Stimulated activated CD4-positive, alpha-beta T cell treated with anti-CD3 and anti-CD28 coated beads, Interleukin-1b, Interleukin-23, amount 100 ng/mL, for 4 hours (primary cell): ENCODE results near the gene SLC22A9.
"Not testable (repeated sequence)": the region's sequence is repeated elsewhere in the genome, so short reads cannot be mapped to it uniquely, and the experiment has no call there.

ENCODE experiments used
- DNase-seq, 2 donors: peaks; one replicate each; pipeline ENCODE4 v3.0.0-alpha.2; 2020; ENCODE audit warnings: low read depth in 2 of 2

The SLC22A9 gene

GRCh38 chr11:63369165-63369970, at the start of gene SLC22A9:
Gene SLC22A9 (plus strand): TSS chr11:63369785. CDS start chr11:63370057, 272 bp downstream.
- no peak for DNase-seq

GRCh38 chr11:63321723-63322122, 47.9 kb upstream of the SLC22A9 start:
- DNase-seq: no peak

GRCh38 chr11:63335089-63335488, 34.5 kb upstream of the SLC22A9 start:
- DNase-seq: not testable (repeated sequence)

- DNase-seq: no peak
These were observed 32.5 kb upstream of the SLC22A9 start for GRCh38 chr11:63337070-63337469.

GRCh38 chr11:63343130-63343529, 26.5 kb upstream of the SLC22A9 start:
- no peak for DNase-seq

GRCh38 chr11:63352144-63352543, 17.4 kb upstream of the SLC22A9 start:
- DNase-seq: no peak

GRCh38 chr11:63362196-63362793, 7.3 kb upstream of the SLC22A9 start:
- DNase-seq: no peak

- DNase-seq: no peak
These were observed 495 bp downstream of the SLC22A9 start for GRCh38 chr11:63369971-63370588.

- no peak for DNase-seq
These were observed 1.8 kb downstream of the SLC22A9 start for GRCh38 chr11:63371396-63371795.

GRCh38 chr11:63375434-63375833, 5.8 kb downstream of the SLC22A9 start:
- DNase-seq: no peak

GRCh38 chr11:63380130-63380529, 10.5 kb downstream of the SLC22A9 start:
- DNase-seq: no peak

GRCh38 chr11:63395697-63396096, 26.1 kb downstream of the SLC22A9 start:
- no peak for DNase-seq

- no peak for DNase-seq
These were observed 34.8 kb downstream of the SLC22A9 start for GRCh38 chr11:63404161-63404935.

- no peak for DNase-seq
These were observed 35.5 kb downstream of the SLC22A9 start for GRCh38 chr11:63405114-63405513.

GRCh38 chr11:63406458-63406857, 36.9 kb downstream of the SLC22A9 start:
- DNase-seq: no peak

GRCh38 chr11:63417174-63417852, 47.7 kb downstream of the SLC22A9 start:
- DNase-seq: no peak

- no peak for DNase-seq
These were observed 58.5 kb downstream of the SLC22A9 start for GRCh38 chr11:63427971-63428508.

GRCh38 chr11:63430731-63431130, 61.1 kb downstream of the SLC22A9 start:
- not testable (repeated sequence) for DNase-seq

GRCh38 chr11:63435351-63435750, 65.8 kb downstream of the SLC22A9 start:
- not testable (repeated sequence) for DNase-seq

GRCh38 chr11:63435831-63436230, 66.2 kb downstream of the SLC22A9 start:
- not testable (repeated sequence) for DNase-seq

GRCh38 chr11:63443714-63444113, 74.1 kb downstream of the SLC22A9 start:
- no peak for DNase-seq
